HG02678 (cell line): Measurements from ENCODE around the gene ST6GALNAC3.
"Not testable (repeated sequence)": the region's sequence is repeated elsewhere in the genome, so short reads cannot be mapped to it uniquely, and the experiment has no call there.

Experiments
- ATAC-seq: cut with Tn5 transposase; IDR thresholded peaks from one replicate; pipeline ENCODE4 v1.9.1; 2021; ENCODE audit warnings: mild to moderate bottlenecking, moderate library complexity; ENCODE audit not compliant: unreplicated experiment

Gene ST6GALNAC3

GRCh38 chr1:76238094-76238628 is 163.6 kb downstream of the ST6GALNAC3 start:
- ATAC-seq, result no peak

- no peak for ATAC-seq
These were observed 164.9 kb downstream of the ST6GALNAC3 start for GRCh38 chr1:76239470-76239918.

- no peak for ATAC-seq
These were observed 165.8 kb downstream of the ST6GALNAC3 start for GRCh38 chr1:76240316-76240715.

- not testable (repeated sequence) for ATAC-seq
These were observed 168.0 kb downstream of the ST6GALNAC3 start for GRCh38 chr1:76242587-76242986.

GRCh38 chr1:76247261-76247852 is 172.8 kb downstream of the ST6GALNAC3 start:
- ATAC-seq, result no peak

GRCh38 chr1:76250271-76250670 is 175.7 kb downstream of the ST6GALNAC3 start:
- ATAC-seq, result no peak

- no peak for ATAC-seq
These were observed 177.9 kb downstream of the ST6GALNAC3 start for GRCh38 chr1:76252431-76252830.

GRCh38 chr1:76254104-76255030 is 179.8 kb downstream of the ST6GALNAC3 start:
- no peak for ATAC-seq

GRCh38 chr1:76256289-76257223 is 182.0 kb downstream of the ST6GALNAC3 start:
- no peak for ATAC-seq

GRCh38 chr1:76257823-76258222 is 183.3 kb downstream of the ST6GALNAC3 start:
- no peak for ATAC-seq

- no peak for ATAC-seq
These were observed 184.7 kb downstream of the ST6GALNAC3 start for GRCh38 chr1:76259270-76259669.

GRCh38 chr1:76260279-76260678 is 185.7 kb downstream of the ST6GALNAC3 start:
- no peak for ATAC-seq

- no peak for ATAC-seq
These were observed 188.1 kb downstream of the ST6GALNAC3 start for GRCh38 chr1:76262601-76263000.

GRCh38 chr1:76264642-76265041 is 190.1 kb downstream of the ST6GALNAC3 start:
- ATAC-seq, result no peak

GRCh38 chr1:76266762-76267161 is 192.2 kb downstream of the ST6GALNAC3 start:
- no peak for ATAC-seq

GRCh38 chr1:76267631-76268030 is 193.1 kb downstream of the ST6GALNAC3 start:
- no peak for ATAC-seq

GRCh38 chr1:76268341-76268740 is 193.8 kb downstream of the ST6GALNAC3 start:
- no peak for ATAC-seq

GRCh38 chr1:76269155-76269554 is 194.6 kb downstream of the ST6GALNAC3 start:
- no peak for ATAC-seq

GRCh38 chr1:76274302-76274701 is 199.8 kb downstream of the ST6GALNAC3 start:
- ATAC-seq, result no peak

GRCh38 chr1:76274718-76275117 is 200.2 kb downstream of the ST6GALNAC3 start:
- no peak for ATAC-seq

GRCh38 chr1:76278711-76279100 is 204.2 kb downstream of the ST6GALNAC3 start:
- ATAC-seq, result no peak
